Liver (tissue), 3 donors: ENCODE measurements around the gene OCA2.

Experiments
- RAD21 ChIP-seq, 2 donors: IDR thresholded peaks; 2 replicates each; pipeline ENCODE4 v1.6.1; 2016; ENCODE audit warnings: antibody characterized with exemption in 2 of 2, mild to moderate bottlenecking in 2 of 2
- RXRA ChIP-seq, 2 donors: IDR thresholded peaks; 2 replicates each; pipeline ENCODE4 v1.6.1; 2017 to 2018; ENCODE audit warnings: antibody characterized with exemption in 2 of 2, mild to moderate bottlenecking in 1 of 2
- SP1 ChIP-seq: IDR thresholded peaks from 2 replicates; pipeline ENCODE4 v1.6.1; 2018; ENCODE audit warnings: antibody characterized with exemption, mild to moderate bottlenecking
- TF ChIP-seq, protein P1 (sequence below): fragments of 150-350 bp; IDR thresholded peaks from 2 replicates; pipeline ENCODE4 v1.5.1; 2017; ENCODE audit warnings: improper control_type of control experiment, low read depth, low read length; ENCODE audit not compliant: missing input control
- TF ChIP-seq, protein P2 (sequence below): IDR thresholded peaks from 2 replicates; pipeline ENCODE4 v1.6.1; 2016; ENCODE audit warnings: antibody characterized with exemption
- TF ChIP-seq, protein P3 (sequence below): IDR thresholded peaks from 2 replicates; pipeline ENCODE4 v1.6.1; 2016; ENCODE audit warnings: antibody characterized with exemption
- TF ChIP-seq, protein P4 (sequence below): IDR thresholded peaks from 2 replicates; pipeline ENCODE4 v1.6.1; 2016; ENCODE audit warnings: antibody characterized with exemption, mild to moderate bottlenecking
- donor health status: healthy.
- donor health status: healthy.

DNA sequence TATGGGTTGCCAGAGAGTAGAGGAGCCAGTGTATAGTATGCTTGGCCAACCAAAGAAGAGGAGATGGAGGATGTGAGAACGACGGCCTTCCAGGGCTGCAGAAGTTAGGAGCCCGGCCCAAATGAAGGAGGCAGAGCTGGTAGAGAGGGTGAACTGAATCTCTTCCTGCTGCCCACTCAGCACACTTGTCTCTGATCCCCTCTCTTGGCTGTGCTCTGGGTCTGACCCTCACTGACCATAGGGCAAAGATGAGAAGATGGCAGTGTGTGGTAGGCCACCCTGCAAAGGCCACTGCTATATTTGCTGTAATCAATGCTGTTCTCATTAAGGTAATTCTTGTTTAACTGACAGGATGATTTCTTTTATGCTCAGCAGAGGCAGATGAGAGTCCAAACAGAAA lies 256.0 kb downstream of the OCA2 start:
- TF ChIP-seq RXRA (IDR thresholded peaks at IDR 0.05) (no peak), RAD21 (IDR thresholded peaks at IDR 0.05) (no peak), SP1 (no peak)
- TF ChIP-seq, protein P1, sequence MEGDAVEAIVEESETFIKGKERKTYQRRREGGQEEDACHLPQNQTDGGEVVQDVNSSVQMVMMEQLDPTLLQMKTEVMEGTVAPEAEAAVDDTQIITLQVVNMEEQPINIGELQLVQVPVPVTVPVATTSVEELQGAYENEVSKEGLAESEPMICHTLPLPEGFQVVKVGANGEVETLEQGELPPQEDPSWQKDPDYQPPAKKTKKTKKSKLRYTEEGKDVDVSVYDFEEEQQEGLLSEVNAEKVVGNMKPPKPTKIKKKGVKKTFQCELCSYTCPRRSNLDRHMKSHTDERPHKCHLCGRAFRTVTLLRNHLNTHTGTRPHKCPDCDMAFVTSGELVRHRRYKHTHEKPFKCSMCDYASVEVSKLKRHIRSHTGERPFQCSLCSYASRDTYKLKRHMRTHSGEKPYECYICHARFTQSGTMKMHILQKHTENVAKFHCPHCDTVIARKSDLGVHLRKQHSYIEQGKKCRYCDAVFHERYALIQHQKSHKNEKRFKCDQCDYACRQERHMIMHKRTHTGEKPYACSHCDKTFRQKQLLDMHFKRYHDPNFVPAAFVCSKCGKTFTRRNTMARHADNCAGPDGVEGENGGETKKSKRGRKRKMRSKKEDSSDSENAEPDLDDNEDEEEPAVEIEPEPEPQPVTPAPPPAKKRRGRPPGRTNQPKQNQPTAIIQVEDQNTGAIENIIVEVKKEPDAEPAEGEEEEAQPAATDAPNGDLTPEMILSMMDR, result no peak
- TF ChIP-seq, protein P2, sequence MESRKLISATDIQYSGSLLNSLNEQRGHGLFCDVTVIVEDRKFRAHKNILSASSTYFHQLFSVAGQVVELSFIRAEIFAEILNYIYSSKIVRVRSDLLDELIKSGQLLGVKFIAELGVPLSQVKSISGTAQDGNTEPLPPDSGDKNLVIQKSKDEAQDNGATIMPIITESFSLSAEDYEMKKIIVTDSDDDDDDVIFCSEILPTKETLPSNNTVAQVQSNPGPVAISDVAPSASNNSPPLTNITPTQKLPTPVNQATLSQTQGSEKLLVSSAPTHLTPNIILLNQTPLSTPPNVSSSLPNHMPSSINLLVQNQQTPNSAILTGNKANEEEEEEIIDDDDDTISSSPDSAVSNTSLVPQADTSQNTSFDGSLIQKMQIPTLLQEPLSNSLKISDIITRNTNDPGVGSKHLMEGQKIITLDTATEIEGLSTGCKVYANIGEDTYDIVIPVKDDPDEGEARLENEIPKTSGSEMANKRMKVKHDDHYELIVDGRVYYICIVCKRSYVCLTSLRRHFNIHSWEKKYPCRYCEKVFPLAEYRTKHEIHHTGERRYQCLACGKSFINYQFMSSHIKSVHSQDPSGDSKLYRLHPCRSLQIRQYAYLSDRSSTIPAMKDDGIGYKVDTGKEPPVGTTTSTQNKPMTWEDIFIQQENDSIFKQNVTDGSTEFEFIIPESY, result no peak
- TF ChIP-seq, protein P3, sequence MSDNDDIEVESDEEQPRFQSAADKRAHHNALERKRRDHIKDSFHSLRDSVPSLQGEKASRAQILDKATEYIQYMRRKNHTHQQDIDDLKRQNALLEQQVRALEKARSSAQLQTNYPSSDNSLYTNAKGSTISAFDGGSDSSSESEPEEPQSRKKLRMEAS, result no peak
- TF ChIP-seq, protein P4, sequence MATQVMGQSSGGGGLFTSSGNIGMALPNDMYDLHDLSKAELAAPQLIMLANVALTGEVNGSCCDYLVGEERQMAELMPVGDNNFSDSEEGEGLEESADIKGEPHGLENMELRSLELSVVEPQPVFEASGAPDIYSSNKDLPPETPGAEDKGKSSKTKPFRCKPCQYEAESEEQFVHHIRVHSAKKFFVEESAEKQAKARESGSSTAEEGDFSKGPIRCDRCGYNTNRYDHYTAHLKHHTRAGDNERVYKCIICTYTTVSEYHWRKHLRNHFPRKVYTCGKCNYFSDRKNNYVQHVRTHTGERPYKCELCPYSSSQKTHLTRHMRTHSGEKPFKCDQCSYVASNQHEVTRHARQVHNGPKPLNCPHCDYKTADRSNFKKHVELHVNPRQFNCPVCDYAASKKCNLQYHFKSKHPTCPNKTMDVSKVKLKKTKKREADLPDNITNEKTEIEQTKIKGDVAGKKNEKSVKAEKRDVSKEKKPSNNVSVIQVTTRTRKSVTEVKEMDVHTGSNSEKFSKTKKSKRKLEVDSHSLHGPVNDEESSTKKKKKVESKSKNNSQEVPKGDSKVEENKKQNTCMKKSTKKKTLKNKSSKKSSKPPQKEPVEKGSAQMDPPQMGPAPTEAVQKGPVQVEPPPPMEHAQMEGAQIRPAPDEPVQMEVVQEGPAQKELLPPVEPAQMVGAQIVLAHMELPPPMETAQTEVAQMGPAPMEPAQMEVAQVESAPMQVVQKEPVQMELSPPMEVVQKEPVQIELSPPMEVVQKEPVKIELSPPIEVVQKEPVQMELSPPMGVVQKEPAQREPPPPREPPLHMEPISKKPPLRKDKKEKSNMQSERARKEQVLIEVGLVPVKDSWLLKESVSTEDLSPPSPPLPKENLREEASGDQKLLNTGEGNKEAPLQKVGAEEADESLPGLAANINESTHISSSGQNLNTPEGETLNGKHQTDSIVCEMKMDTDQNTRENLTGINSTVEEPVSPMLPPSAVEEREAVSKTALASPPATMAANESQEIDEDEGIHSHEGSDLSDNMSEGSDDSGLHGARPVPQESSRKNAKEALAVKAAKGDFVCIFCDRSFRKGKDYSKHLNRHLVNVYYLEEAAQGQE, result no peak
